ENCODE measurements around the gene ZNF169. TPM values are rescaled to one million over a fixed set of nuclear protein-coding genes. Genes with fewer than 3 reads are reported as not detected.

Gene ZNF169
- polyA plus RNA-seq, 1 of the 3 experiments (the other 2 are of a cell fraction), result 3.1 TPM

- TF ChIP-seq REST (IDR thresholded peaks at IDR 0.05; ENCODE audit: low read depth, low read length), result no peak
- no peak for TF ChIP-seq RAD21 (IDR thresholded peaks at IDR 0.05; ENCODE audit: low read length)
- no peak for TF ChIP-seq MAX (IDR thresholded peaks at IDR 0.05; ENCODE audit: low read depth)
- TF ChIP-seq YY1 (IDR thresholded peaks at IDR 0.05; ENCODE audit: low read depth), result no peak
- no peak for TF ChIP-seq RFX5 (IDR thresholded peaks at IDR 0.05; ENCODE audit: low read length)
- no peak for TF ChIP-seq ELF1 (IDR thresholded peaks at IDR 0.05)
- TF ChIP-seq RCOR1 (IDR thresholded peaks at IDR 0.05; ENCODE audit: low read length), result no peak
- no peak for TF ChIP-seq NRF1 (IDR thresholded peaks at IDR 0.05; ENCODE audit: low read depth, low read length)
- TF ChIP-seq EP300 (IDR thresholded peaks at IDR 0.05; ENCODE audit: borderline replicate concordance in 1 of 2, low read depth in 1 of 2, low read length in 1 of 2), result no peak
These were observed 46.6 kb upstream of the ZNF169 start (continued) for GRCh38 chr9:94212531-94212930.

- H3K9me2 ChIP-seq, result no peaks in the 10 kb centered on the region
- TF ChIP-seq TAF1 (IDR thresholded peaks at IDR 0.05; ENCODE audit: borderline replicate concordance, low read depth, low read length) (no peak), SIN3A (IDR thresholded peaks at IDR 0.05; ENCODE audit: borderline replicate concordance, low read depth, low read length) (no peak), MAX (IDR thresholded peaks at IDR 0.05; ENCODE audit: low read depth) (no peak), RXRA (IDR thresholded peaks at IDR 0.05; ENCODE audit: borderline replicate concordance, low read depth) (no peak), RAD21 (IDR thresholded peaks at IDR 0.05; ENCODE audit: low read length) (peak; percentile 99), FOXM1 (IDR thresholded peaks at IDR 0.05; ENCODE audit: low read depth) (no peak), TCF12 (IDR thresholded peaks at IDR 0.05) (no peak), RCOR1 (IDR thresholded peaks at IDR 0.05; ENCODE audit: low read length) (peak; percentile 42; the same call in 1 of the 2 replicates), MXI1 (IDR thresholded peaks at IDR 0.05; ENCODE audit: low read depth, low read length) (no peak), CTCF (IDR thresholded peaks at IDR 0.05) (peak; percentile 85), ELF1 (IDR thresholded peaks at IDR 0.05) (no peak), YY1 (IDR thresholded peaks at IDR 0.05; ENCODE audit: low read depth) (no peak), SMC3 (IDR thresholded peaks at IDR 0.05; ENCODE audit: low read depth, low read length) (peak; percentile 97), POLR2AphosphoS5 (IDR thresholded peaks at IDR 0.05; ENCODE audit: low read depth, low read length) (no peak), RFX5 (IDR thresholded peaks at IDR 0.05; ENCODE audit: low read length) (0 out of 2 replicates have a peak, but pooled peaks have one; percentile 24)
- ChIA-PET CTCF (interaction anchor here (0.5 to 9.2 kb wide), 79 partner anchors 9 to 1751 kb away, joined by 3 to 209 read pairs (median 4); partner anchors contain the start of genes PTPDC1 and ZNF169), POLR2A (interaction anchor here (1.1 kb wide), 1 partner anchor 181 kb away, joined by 4 read pairs; no protein-coding TSS in a partner anchor)
- H3K27me3 ChIP-seq (ENCODE audit: insufficient read depth), result no peaks in the 10 kb centered on the region
- no peak overlapping the region for H3K4me2 ChIP-seq
- H3K4me1 ChIP-seq (ENCODE audit: control insufficient read depth in 1 of 2, insufficient read depth in 2 of 2, low read depth in 1 of 2, low read length in 1 of 2), result peaks cover 5 to 6% of the 10 kb centered on the region in 2 experiments; a peak in 1 of 4 replicates
- no peaks in the 10 kb centered on the region for H4K20me1 ChIP-seq (ENCODE audit: insufficient read depth)
- DNase-seq, result peak; percentile 80
- no peak overlapping the region for H3K27ac ChIP-seq (ENCODE audit: low read depth in 2 of 2, low read length in 1 of 2)
- no peaks in the 10 kb centered on the region for H3K79me2 ChIP-seq (ENCODE audit: insufficient read depth)
- no peak overlapping the region for H3K9ac ChIP-seq
- no peak overlapping the region for H2AFZ ChIP-seq (ENCODE audit: low read depth)
- 22% methylated on average over 12 of the region's 12 CpGs for WGBS (ENCODE audit: low lambda C conversion rate)
- no peaks in the 10 kb centered on the region for H3F3A ChIP-seq (replicated peaks; ENCODE audit: insufficient read depth)
- no peaks in the 10 kb centered on the region for H3K36me3 ChIP-seq (replicated peaks in 1 of 2; ENCODE audit: control insufficient read depth in 1 of 2, insufficient read depth in 2 of 2, low read length in 1 of 2)
- no peaks in the 10 kb centered on the region for H3K9me3 ChIP-seq
- H3K4me3 ChIP-seq (ENCODE audit: low read depth in 2 of 2, low read length in 1 of 2), result no peak overlapping the region
These were observed 45.5 kb upstream of the ZNF169 start for GRCh38 chr9:94213511-94214124.

Data from SK-N-SH (cell line).